HepG2 (cell line): ENCODE results near the gene CCNL1. TPM values are rescaled to one million over a fixed set of nuclear protein-coding genes. Genes with fewer than 3 reads are reported as not detected.
A peak's percentile ranks its signal among the peaks of the same experiment; 100 is the strongest.

Experiments
- BCLAF1 ChIP-seq: fragments of 450-650 bp; IDR thresholded peaks from 2 replicates; pipeline ENCODE4 v1.6.1; 2017; ENCODE audit warnings: mild to moderate bottlenecking
- CREB1 ChIP-seq, 2 experiments: fragments of 450-650 bp in 1 of 2; IDR thresholded peaks; 2 replicates each; pipeline ENCODE4 v1.6.1; 2016 to 2017; ENCODE audit warnings: control low read depth in 1 of 2, mild to moderate bottlenecking in 1 of 2, missing compliant biosample characterization in 1 of 2, missing genetic modification characterization in 1 of 2
- DBP ChIP-seq: sonication (generic); formaldehyde crosslinking; IDR thresholded peaks from 2 replicates; pipeline ENCODE4 v1.4.0; 2020; ENCODE audit warnings: missing genetic modification reagents; ENCODE audit errors: not compliant biosample characterization
- DMAP1 ChIP-seq: IDR thresholded peaks from 2 replicates; pipeline ENCODE4 v1.6.1; 2016
- DRAP1 ChIP-seq: IDR thresholded peaks from 2 replicates; pipeline ENCODE4 v1.6.1; 2016; ENCODE audit warnings: missing genetic modification reagents, missing compliant biosample characterization
- MAFK ChIP-seq, 2 experiments: IDR thresholded peaks in 1 of 2; conservative IDR thresholded peaks in 1 of 2; 2 replicates each; pipeline ENCODE4 v1.6.1; 2011; ENCODE audit warnings: improper control_type of control experiment in 2 of 2, low read length in 2 of 2
- MNT ChIP-seq: fragments of 450-650 bp; IDR thresholded peaks from 2 replicates; pipeline ENCODE4 v1.6.1; 2016
- MTERF4 ChIP-seq: sonication (generic); formaldehyde crosslinking; IDR thresholded peaks from 2 replicates; pipeline ENCODE4 v1.8.0; 2023; ENCODE audit warnings: mild to moderate bottlenecking, missing genetic modification reagents
- NAIF1 ChIP-seq: sonication (generic); formaldehyde crosslinking; IDR thresholded peaks from 2 replicates; pipeline ENCODE4 v1.5.0; 2020; ENCODE audit warnings: mild to moderate bottlenecking, missing genetic modification reagents, borderline replicate concordance
- TEAD3 ChIP-seq: optimal IDR thresholded peaks from 2 replicates; pipeline ENCODE3; 2016; ENCODE audit warnings: borderline replicate concordance
- TRIM22 ChIP-seq: fragments of 450-650 bp; IDR thresholded peaks from 2 replicates; pipeline ENCODE4 v1.6.1; 2017
- ZBTB49 ChIP-seq: sonication (generic); formaldehyde crosslinking; IDR thresholded peaks from 2 replicates; pipeline ENCODE4 v1.4.0; 2020; ENCODE audit warnings: missing genetic modification reagents, borderline replicate concordance
- ZNF230 ChIP-seq: sonication (generic); formaldehyde crosslinking; IDR thresholded peaks from 2 replicates; pipeline ENCODE4 v1.4.0; 2020; ENCODE audit warnings: mild to moderate bottlenecking, missing genetic modification reagents
- ZNF263 ChIP-seq: sonication (generic); formaldehyde crosslinking; IDR thresholded peaks from 2 replicates; pipeline ENCODE4 v1.4.0; 2020; ENCODE audit warnings: missing genetic modification reagents
- ZNF430 ChIP-seq: sonication (generic); formaldehyde crosslinking; IDR thresholded peaks from 2 replicates; pipeline ENCODE4 v1.9.0; 2021; ENCODE audit warnings: mild to moderate bottlenecking, missing genetic modification reagents
- ZNF576 ChIP-seq: sonication (generic); formaldehyde crosslinking; IDR thresholded peaks from 2 replicates; pipeline ENCODE4 v1.4.0; 2020; ENCODE audit warnings: mild to moderate bottlenecking, missing genetic modification reagents
- ZNF781 ChIP-seq: sonication (generic); formaldehyde crosslinking; IDR thresholded peaks from 2 replicates; pipeline ENCODE4 v1.5.1; 2020; ENCODE audit warnings: borderline replicate concordance, mild to moderate bottlenecking, missing genetic modification reagents; ENCODE audit errors: not compliant biosample characterization
- polyA plus RNA-seq, 8 experiments: library from polyadenylated mRNA; depleted of rRNA in 3 of 8; stranded (reverse) in 7 of 8; unstranded in 1 of 8; fragments of >200 nt; fragmentation: Illumina TruSeq in 4 of 8; extraction: Trizol in 4 of 8; gene quantifications; 2 replicates each; pipeline versions ENCODE4 v1.2.1 to v1.2.3, GENCODE V29; 2011 to 2016; ENCODE audit warnings: low read depth in 4 of 8, missing spikeins in 1 of 8, mixed read lengths in 1 of 8; ENCODE audit not compliant: insufficient read depth in 1 of 8
- total RNA-seq, 5 experiments: library from RNA; depleted of rRNA; stranded (reverse); fragments of >200 nt; fragmentation: Illumina TruSeq; extraction: Trizol; gene quantifications; 2 replicates each; pipeline ENCODE4 v1.2.3, GENCODE V29; 2016; ENCODE audit warnings: low read depth in 1 of 5

The CCNL1 gene
- total and polyA plus RNA-seq, 2 of the 13 experiments (the other 11 are each of a cell fraction or from before 2014, with no cell fraction given) = 151 to 303 TPM

GRCh38 chr3:157174649-157175498 is 14.9 kb upstream of the CCNL1 start (continued):
- TF ChIP-seq BCLAF1 (no peak), NAIF1 (peak; percentile 95), ZNF781 (peak; percentile 90), DBP (CRISPR knock-in tag) (peak; percentile 83), MTERF4 (CRISPR knock-in tag) (no peak; the same call in none of the 2 replicates), ZNF576 (CRISPR knock-in tag) (no peak; the same call in 1 of the 2 replicates), TRIM22 (no peak), ZNF263 (CRISPR knock-in tag) (peak; percentile 28; the same call in 1 of the 2 replicates), ZNF230 (CRISPR knock-in tag) (peak; percentile 95), ZBTB49 (CRISPR knock-in tag) (no peak), DRAP1 (CRISPR knock-in tag) (peak; percentile 86), TEAD3 (CRISPR knock-in tag) (peak; percentile 74), MAFK (conservative IDR thresholded peaks at IDR 0.05 in 1 of 2, IDR thresholded peaks at IDR 0.05 in 1 of 2; ENCODE audit: low read length in 2 of 2) (no peak), MNT (peak; percentile 55), CREB1 (IDR thresholded peaks at IDR 0.05) (peak; percentile 94), CREB1 (CRISPR knock-in tag; IDR thresholded peaks at IDR 0.05) (peak; percentile 98), ZNF430 (CRISPR knock-in tag) (peak; percentile 96), DMAP1 (peak; percentile 98)
